PC-3 (cell line): Measurements from ENCODE around the gene IL12RB1. TPM values are rescaled to one million over a fixed set of nuclear protein-coding genes. Genes with fewer than 3 reads are reported as not detected.
A peak's percentile ranks its signal among the peaks of the same experiment; 100 is the strongest.

ENCODE experiments used
- ATAC-seq: fragments of 200-7000 bp; cut with Tn5 transposase; 2 replicates; pipeline ENCODE4 v1.9.1; 2020; ENCODE audit warnings: mild to moderate bottlenecking, moderate library complexity
- BruUV-seq: library from RNA; stranded (reverse); fragments of 400-500 nt; replicated peaks from 2 replicates; lab custom pipeline; 2021; lab: Mats Ljungman, UMichigan
- CTCF ChIA-PET: fragments of 300-600 bp; sonication (Branson Sonifier 250); formaldehyde crosslinking; loops from one replicate; lab custom pipeline; 2022; ENCODE audit warnings: antibody characterized with exemption; lab: Charles Lee
- POLR2A ChIA-PET: fragments of 300-600 bp; sonication (Branson Sonifier 250); formaldehyde crosslinking; loops from one replicate; lab custom pipeline; 2022; ENCODE audit warnings: antibody characterized with exemption; ENCODE audit not compliant: unreplicated experiment; lab: Charles Lee
- DNase-seq: peaks from one replicate; pipeline ENCODE4 v3.0.0-alpha.2; 2015
- H2AFZ ChIP-seq: fragments of 300-600 bp; sonication (generic); 2 replicates; pipeline ENCODE4 v1.6.0; 2016; ENCODE audit warnings: antibody characterized with exemption, low read length
- H3F3A ChIP-seq: fragments of 300-600 bp; sonication (generic); one replicate; pipeline ENCODE4 v1.6.0; 2017; ENCODE audit warnings: antibody characterized with exemption, low read length, control low read depth, mild to moderate bottlenecking; ENCODE audit not compliant: unreplicated experiment
- H3K27ac ChIP-seq: fragments of 300-600 bp; sonication (generic); 2 replicates; pipeline ENCODE4 v1.5.1; 2016; ENCODE audit warnings: mild to moderate bottlenecking, low read length
- H3K27me3 ChIP-seq: fragments of 300-600 bp; sonication (generic); 2 replicates; pipeline ENCODE4 v1.6.1; 2016; ENCODE audit warnings: low read length, mixed read lengths
- H3K36me3 ChIP-seq: fragments of 300-600 bp; sonication (generic); 2 replicates; pipeline ENCODE4 v1.6.1; 2016; ENCODE audit warnings: low read depth, mixed run types, low read length, mixed read lengths
- H3K4me1 ChIP-seq: fragments of 300-600 bp; sonication (generic); 2 replicates; pipeline ENCODE4 v1.5.1; 2016; ENCODE audit warnings: low read length; ENCODE audit not compliant: insufficient read depth
- H3K4me2 ChIP-seq: fragments of 300-600 bp; sonication (generic); 2 replicates; pipeline ENCODE4 v1.6.0; 2016; ENCODE audit warnings: low read length
- H3K4me3 ChIP-seq: fragments of 300-600 bp; sonication (generic); 2 replicates; pipeline ENCODE4 v1.5.1; 2016; ENCODE audit warnings: mild to moderate bottlenecking, low read length, mixed read lengths
- H3K79me2 ChIP-seq: fragments of 300-600 bp; sonication (generic); 2 replicates; pipeline ENCODE4 v1.6.1; 2017; ENCODE audit warnings: low read length, mixed read lengths
- H3K9ac ChIP-seq: fragments of 300-600 bp; sonication (generic); 2 replicates; pipeline ENCODE4 v1.6.0; 2016; ENCODE audit warnings: mild to moderate bottlenecking, low read length
- H3K9me2 ChIP-seq: fragments of 300-600 bp; sonication (generic); replicated peaks from 2 replicates; pipeline ENCODE4 v1.6.1; 2016; ENCODE audit warnings: mixed run types, low read length, mixed read lengths
- H3K9me3 ChIP-seq: fragments of 300-600 bp; sonication (generic); 2 replicates; pipeline ENCODE4 v1.6.1; 2016; ENCODE audit warnings: low read length, mixed read lengths
- H4K20me1 ChIP-seq: fragments of 300-600 bp; sonication (generic); 2 replicates; pipeline ENCODE4 v1.6.1; 2016; ENCODE audit warnings: low read length, mixed read lengths
- CTCF ChIP-seq: fragments of 300-600 bp; sonication (generic); conservative IDR thresholded peaks from 2 replicates; pipeline ENCODE4 v1.5.1; 2017; ENCODE audit warnings: antibody characterized with exemption, low read depth, mild to moderate bottlenecking, low read length
- EZH2 ChIP-seq: fragments of 300-600 bp; sonication (generic); IDR thresholded peaks from one replicate; pipeline ENCODE4 v1.6.1; 2017; ENCODE audit warnings: antibody characterized with exemption, mild to moderate bottlenecking, low read length; ENCODE audit not compliant: unreplicated experiment
- EZH2phosphoT487 ChIP-seq: fragments of 300-600 bp; sonication (generic); IDR thresholded peaks from 2 replicates; pipeline ENCODE4 v1.6.1; 2018; ENCODE audit warnings: mild to moderate bottlenecking, antibody characterized with exemption, low read length, borderline replicate concordance
- intact Hi-C: fragments of 100-400 bp; cut with micrococcal nuclease; formaldehyde crosslinking; loops from 2 replicates; pipeline ENCODE4 v1.9.0; 2023
- total RNA-seq: library from RNA; depleted of rRNA; stranded (reverse); fragments of >200 nt; gene quantifications from 2 replicates; pipeline ENCODE4 v1.2.3, GENCODE V29; 2014

The IL12RB1 gene
- total RNA-seq, 1 experiment from 2014 or later: not detected

- ATAC-seq: no peak
- H3K9me3 ChIP-seq: no peaks in the 10 kb centered on the region
- BruUV-seq: no TSS peak
- H2AFZ ChIP-seq: no peak overlapping the region
- no peak overlapping the region for H3K4me3 ChIP-seq
- DNase-seq: no peak
- peaks cover 12% of the 10 kb centered on the region for H3K4me1 ChIP-seq
- no peak overlapping the region for H3K4me2 ChIP-seq
- H3K27me3 ChIP-seq: no peaks in the 10 kb centered on the region
- no peaks in the 10 kb centered on the region for H3F3A ChIP-seq
- POLR2A ChIA-PET: no interaction called here
- no peak for TF ChIP-seq CTCF
- no peak for TF ChIP-seq EZH2
- TF ChIP-seq EZH2phosphoT487: no peak
- no peak overlapping the region for H3K9ac ChIP-seq
- H3K9me2 ChIP-seq: no peaks in the 10 kb centered on the region
- no peaks in the 10 kb centered on the region for H3K79me2 ChIP-seq
- CTCF ChIA-PET: no interaction called here
- H4K20me1 ChIP-seq: no peaks in the 10 kb centered on the region
- no peaks in the 10 kb centered on the region for H3K36me3 ChIP-seq
- H3K27ac ChIP-seq: no peak overlapping the region
- intact Hi-C loops: no loop called here
Observed at GRCh38 chr19:18023622-18024251, 63.0 kb downstream of the IL12RB1 start.

- no peaks in the 10 kb centered on the region for H3K9me3 ChIP-seq
- no peaks in the 10 kb centered on the region for H4K20me1 ChIP-seq
- BruUV-seq: no TSS peak
- H3K9me2 ChIP-seq: no peaks in the 10 kb centered on the region
- no peaks in the 10 kb centered on the region for H3K79me2 ChIP-seq
- ATAC-seq (peak; percentile 87), DNase-seq (peak; percentile 80)
- H3K4me2 ChIP-seq: peak overlapping the region; percentile 59
- H3K36me3 ChIP-seq: no peaks in the 10 kb centered on the region
- H3K27me3 ChIP-seq: no peaks in the 10 kb centered on the region
- no peak overlapping the region for H3K4me3 ChIP-seq
- TF ChIP-seq EZH2phosphoT487 (no peak), EZH2 (no peak), CTCF (no peak)
- ChIA-PET POLR2A (interaction anchor here (0.6 kb wide), 2 partner anchors 9 to 13 kb away, joined by 3 to 7 read pairs; partner anchors contain the start of gene ARRDC2), CTCF (no interaction called here)
- intact Hi-C loops: no loop called here
- peaks cover 12% of the 10 kb centered on the region for H3K4me1 ChIP-seq
- H3K27ac ChIP-seq: peak overlapping the region; percentile 45
- peak overlapping the region; percentile 41 for H3K9ac ChIP-seq
- peak overlapping the region; percentile 75 for H2AFZ ChIP-seq
- H3F3A ChIP-seq: no peaks in the 10 kb centered on the region
Observed at GRCh38 chr19:18021121-18021755, 65.5 kb downstream of the IL12RB1 start.
